HepG2 (cell line): ENCODE results near the gene MYADML2. TPM values are rescaled to one million over a fixed set of nuclear protein-coding genes. Genes with fewer than 3 reads are reported as not detected.
A peak's percentile ranks its signal among the peaks of the same experiment; 100 is the strongest.

Source experiments
- DBP ChIP-seq: sonication (generic); formaldehyde crosslinking; IDR thresholded peaks from 2 replicates; pipeline ENCODE4 v1.4.0; 2020; ENCODE audit warnings: missing genetic modification reagents; ENCODE audit errors: not compliant biosample characterization
- HINFP ChIP-seq: sonication (generic); formaldehyde crosslinking; IDR thresholded peaks from 2 replicates; pipeline ENCODE4 v1.4.0; 2020; ENCODE audit warnings: low read depth, mild to moderate bottlenecking, missing genetic modification reagents
- HMGXB3 ChIP-seq: sonication (generic); formaldehyde crosslinking; IDR thresholded peaks from 2 replicates; pipeline ENCODE4 v1.4.0; 2020; ENCODE audit warnings: missing genetic modification reagents, borderline replicate concordance
- IKZF1 ChIP-seq: fragments of 450-650 bp; IDR thresholded peaks from 2 replicates; pipeline ENCODE4 v1.7.1; 2016
- NFAT5 ChIP-seq: sonication (generic); formaldehyde crosslinking; IDR thresholded peaks from 2 replicates; pipeline ENCODE4 v1.4.0; 2020; ENCODE audit warnings: missing genetic modification reagents
- NR3C1 ChIP-seq: sonication (generic); formaldehyde crosslinking; IDR thresholded peaks from 2 replicates; pipeline ENCODE4 v1.4.0; 2020; ENCODE audit warnings: missing genetic modification reagents
- REST ChIP-seq, 2 experiments: IDR thresholded peaks; 2 replicates each; pipeline ENCODE4 v1.6.1; 2011 to 2012; ENCODE audit warnings: low read length in 2 of 2, borderline replicate concordance in 1 of 2, low read depth in 1 of 2, mild to moderate bottlenecking in 1 of 2, moderate library complexity in 1 of 2
- ZBTB7B ChIP-seq: sonication (generic); formaldehyde crosslinking; IDR thresholded peaks from 2 replicates; pipeline ENCODE4 v1.4.0; 2020; ENCODE audit warnings: missing genetic modification reagents
- ZNF251 ChIP-seq: sonication (generic); formaldehyde crosslinking; IDR thresholded peaks from 2 replicates; pipeline ENCODE4 v1.9.0; 2021; ENCODE audit warnings: mild to moderate bottlenecking, missing genetic modification reagents
- ZNF367 ChIP-seq: sonication (generic); formaldehyde crosslinking; IDR thresholded peaks from 2 replicates; pipeline ENCODE4 v1.4.0; 2020; ENCODE audit warnings: missing genetic modification reagents, borderline replicate concordance
- ZSCAN31 ChIP-seq: sonication (generic); formaldehyde crosslinking; IDR thresholded peaks from 2 replicates; pipeline ENCODE4 v1.5.0; 2020; ENCODE audit warnings: low read depth, mild to moderate bottlenecking, missing genetic modification reagents
- polyA plus RNA-seq, 8 experiments: library from polyadenylated mRNA; depleted of rRNA in 3 of 8; stranded (reverse) in 7 of 8; unstranded in 1 of 8; fragments of >200 nt; fragmentation: Illumina TruSeq in 4 of 8; extraction: Trizol in 4 of 8; gene quantifications; 2 replicates each; pipeline versions ENCODE4 v1.2.1 to v1.2.3, GENCODE V29; 2011 to 2016; ENCODE audit warnings: low read depth in 4 of 8, missing spikeins in 1 of 8, mixed read lengths in 1 of 8; ENCODE audit not compliant: insufficient read depth in 1 of 8
- total RNA-seq, 5 experiments: library from RNA; depleted of rRNA; stranded (reverse); fragments of >200 nt; fragmentation: Illumina TruSeq; extraction: Trizol; gene quantifications; 2 replicates each; pipeline ENCODE4 v1.2.3, GENCODE V29; 2016; ENCODE audit warnings: low read depth in 1 of 5

The MYADML2 gene
- total and polyA plus RNA-seq, 2 of the 13 experiments (the other 11 are each of a cell fraction or from before 2014, with no cell fraction given) = not detected

GRCh38 chr17:81991684-81992305 lies 44.8 kb upstream of the MYADML2 start (continued):
- TF ChIP-seq NFAT5 (CRISPR knock-in tag) = peak; percentile 91
- peak; percentile 81 for TF ChIP-seq DBP (CRISPR knock-in tag)
- TF ChIP-seq ZBTB7B (CRISPR knock-in tag) = peak; percentile 93
- no peak for TF ChIP-seq IKZF1
- TF ChIP-seq HMGXB3 (CRISPR knock-in tag) = peak; percentile 89
- peak in 1 of 2 experiments; percentile 31; a peak in 1 of 4 replicates for TF ChIP-seq REST (IDR thresholded peaks at IDR 0.05; ENCODE audit: borderline replicate concordance in 1 of 2, low read depth in 1 of 2, low read length in 2 of 2)
- no peak for TF ChIP-seq ZNF251 (CRISPR knock-in tag)
- peak; percentile 86 for TF ChIP-seq ZSCAN31 (CRISPR knock-in tag)
- TF ChIP-seq NR3C1 (CRISPR knock-in tag) = peak; percentile 52; the same call in 1 of the 2 replicates
- peak; percentile 80; the same call in 1 of the 2 replicates for TF ChIP-seq ZNF367 (CRISPR knock-in tag)
- TF ChIP-seq HINFP = peak; percentile 39; the same call in 1 of the 2 replicates
